Forelimb muscle (tissue), 1 donor: ENCODE data around the gene PDCD1LG2. TPM values are rescaled to one million over a fixed set of nuclear protein-coding genes. Genes with fewer than 3 reads are reported as not detected.

Experiments used
- DNase-seq: peaks from one replicate; pipeline ENCODE4 v3.0.0-alpha.2; 2013; ENCODE audit warnings: low read depth
- polyA plus RNA-seq: library from polyadenylated mRNA; unstranded; fragments of 120-200 nt; gene quantifications from one replicate; pipeline ENCODE4 v1.2.1, GENCODE V29; 2013; ENCODE audit not compliant: insufficient read length

PDCD1LG2 gene
- polyA plus RNA-seq, 1 donor = 2.8 TPM

DNA sequence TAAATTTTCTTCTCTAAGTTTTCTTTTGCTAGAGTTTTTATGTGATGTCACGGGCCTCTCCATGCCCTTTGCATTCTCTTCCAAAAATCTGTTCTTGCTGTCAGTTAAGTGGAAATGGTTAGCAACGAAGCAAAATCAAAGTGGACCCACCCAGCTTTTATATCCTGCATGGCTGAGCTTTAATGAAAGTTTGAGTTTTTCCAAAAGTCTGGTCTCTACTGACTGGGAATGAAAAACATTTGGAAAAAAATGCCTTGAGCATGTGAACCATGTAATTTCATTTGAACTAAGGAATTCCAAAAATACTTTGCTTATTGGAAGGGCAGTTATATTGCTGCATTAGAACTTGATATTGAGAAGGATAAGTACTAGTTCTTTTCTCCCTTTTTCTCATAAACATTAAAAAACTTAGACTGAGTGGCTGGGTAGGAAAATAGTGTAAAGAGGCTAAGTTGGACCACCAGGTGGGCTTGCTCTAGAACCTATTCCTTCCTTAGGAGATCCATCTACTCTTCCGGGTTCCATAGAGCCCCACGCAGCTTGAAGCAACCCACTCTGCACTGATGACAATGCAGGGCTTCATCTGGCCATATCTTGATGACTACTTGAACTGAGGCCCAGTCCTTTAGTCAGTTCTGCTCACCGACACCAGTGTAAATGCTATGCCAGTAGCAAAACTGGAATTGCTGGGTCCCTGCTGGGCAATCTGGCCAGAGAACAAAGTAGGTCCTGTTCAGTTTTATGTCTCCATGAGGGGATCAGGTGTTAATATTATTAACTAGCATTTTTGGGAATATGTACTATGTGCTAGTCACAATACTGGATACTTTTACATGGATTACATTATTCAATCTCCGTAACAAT lies 101.2 kb downstream of the PDCD1LG2 start:
- DNase-seq = no peak

DNA sequence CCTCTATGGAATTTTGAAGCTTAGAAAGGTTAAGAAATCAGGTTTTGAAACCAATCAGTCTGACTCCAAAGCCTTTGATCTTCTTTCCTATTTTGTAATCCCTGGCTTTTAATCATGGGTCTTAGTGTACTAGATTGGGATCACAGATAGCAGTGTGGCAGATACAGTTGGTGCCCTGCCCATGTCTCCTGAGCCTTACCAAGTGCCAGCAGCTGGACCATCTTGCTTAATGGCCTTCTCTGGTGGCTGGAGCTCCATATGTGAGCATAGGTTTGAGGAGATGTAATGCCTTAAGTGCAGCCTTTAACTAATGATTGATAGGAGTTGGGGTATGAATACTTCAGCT lies 101.8 kb downstream of the PDCD1LG2 start:
- DNase-seq = no peak

DNA sequence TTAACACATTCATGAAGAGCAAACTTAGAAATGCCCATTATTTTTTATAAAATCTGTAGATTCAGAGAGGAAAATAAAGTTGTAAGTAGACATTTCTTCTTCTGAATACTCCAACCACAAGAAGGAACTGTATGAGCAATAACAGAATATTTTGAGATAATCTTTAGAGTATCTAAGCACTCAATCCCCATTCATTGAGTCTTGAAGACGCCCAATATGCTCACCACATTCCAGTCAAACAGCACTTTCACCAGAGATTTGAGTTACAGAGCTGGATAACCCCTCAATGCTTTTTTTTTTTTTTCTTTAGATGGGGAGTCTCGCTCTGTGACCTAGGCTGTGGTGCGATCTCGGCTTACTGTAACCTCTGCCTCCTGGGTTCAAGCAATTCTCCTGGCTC lies 103.9 kb downstream of the PDCD1LG2 start:
- DNase-seq = no peak

DNA sequence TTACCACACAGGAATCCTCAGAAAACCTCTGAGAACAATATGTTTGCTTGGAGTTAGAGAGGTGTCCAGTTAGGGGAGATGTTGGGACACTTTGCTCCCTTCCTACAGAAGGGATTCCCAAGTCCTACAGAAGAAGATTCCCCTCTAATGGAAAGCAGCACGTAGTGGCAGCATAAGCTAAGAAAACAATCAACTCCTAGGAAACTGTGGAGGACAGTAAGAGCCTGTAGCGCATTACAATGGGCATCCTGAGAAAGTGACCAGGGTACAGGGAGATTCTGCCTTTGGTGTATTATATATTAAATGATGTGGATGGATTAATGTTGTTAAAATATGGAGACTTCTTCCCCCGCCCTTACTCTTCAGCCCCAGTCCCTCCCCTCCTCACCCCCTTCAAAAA lies 104.7 kb downstream of the PDCD1LG2 start:
- DNase-seq = no peak

DNA sequence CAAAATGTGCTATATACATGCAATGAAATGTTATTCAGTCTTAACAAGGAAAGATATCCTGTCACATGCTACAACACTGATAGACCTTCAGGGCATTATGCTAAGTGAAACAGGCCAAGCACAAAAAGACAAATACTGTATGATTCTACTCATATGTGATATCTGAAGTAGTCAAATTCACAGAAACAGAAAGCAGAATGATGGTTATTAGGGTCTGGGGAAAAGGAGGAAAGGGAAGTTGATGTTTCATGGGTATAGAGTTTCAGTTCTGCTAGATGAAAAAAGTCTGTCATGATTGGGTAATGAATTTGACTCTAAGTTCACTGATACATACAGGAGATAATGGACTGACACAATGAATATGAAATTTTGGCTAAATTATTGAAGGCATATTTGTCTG lies 107.4 kb downstream of the PDCD1LG2 start:
- DNase-seq = no peak

DNA sequence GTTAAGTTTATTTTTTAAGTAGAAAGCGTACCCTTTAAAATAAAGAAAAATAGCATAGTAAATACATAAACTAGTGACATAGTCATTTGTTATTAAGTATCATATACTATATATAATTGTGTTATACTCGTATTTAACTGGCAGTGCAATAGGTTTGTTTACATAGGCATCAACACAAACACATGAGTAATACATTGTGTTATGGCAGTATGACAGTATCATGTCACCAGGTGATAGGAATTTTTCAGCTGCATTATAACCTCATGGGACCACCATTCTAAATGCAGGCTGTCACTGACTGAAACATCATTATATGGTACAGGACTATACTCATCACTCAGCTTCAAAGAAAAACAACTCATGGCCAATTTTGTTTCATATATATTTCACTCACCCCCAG lies 110.2 kb downstream of the PDCD1LG2 start:
- DNase-seq = no peak

Other genes starting within 250 kb of the PDCD1LG2 start
- 0.63 TPM for gene RLN2, start 205.8 kb upstream of the PDCD1LG2 start, polyA plus RNA-seq
- gene RLN1, start 170.7 kb upstream of the PDCD1LG2 start, polyA plus RNA-seq = 0.27 TPM
- 28.5 TPM for gene PLGRKT, start 72.6 kb upstream of the PDCD1LG2 start, polyA plus RNA-seq
- gene CD274, start 60.0 kb upstream of the PDCD1LG2 start, polyA plus RNA-seq = 1.2 TPM
- gene RIC1, start 118.6 kb downstream of the PDCD1LG2 start, polyA plus RNA-seq = 18.1 TPM